ENCODE results near the gene CAPN5.
"Not testable (repeated sequence)": the region's sequence is repeated elsewhere in the genome, so short reads cannot be mapped to it uniquely, and the experiment has no call there.

The CAPN5 gene

GRCh38 chr11:77066229-77067042 lies at the start of gene CAPN5:
Gene CAPN5, plus strand, starts transcription at chr11:77066971. Its CDS starts 17,916 bp downstream, at chr11:77084887.
- TF ChIP-seq CTCF (IDR thresholded peaks at IDR 0.05; ENCODE audit: control insufficient read depth, extremely low read depth, insufficient read depth), result no peak
- H3K4me3 ChIP-seq (ENCODE audit: low read depth, low read length), result peak within 1 kb of the TSS; percentile 60
- peak; percentile 46 for DNase-seq (ENCODE audit: low read depth)

- not testable (repeated sequence) for H3K4me3 ChIP-seq (ENCODE audit: low read depth, low read length); DNase-seq (ENCODE audit: low read depth)
Observed at GRCh38 chr11:77018396-77018924, 48.3 kb upstream of the CAPN5 start.

- no peak overlapping the region for H3K4me3 ChIP-seq (ENCODE audit: low read depth, low read length)
- TF ChIP-seq CTCF (IDR thresholded peaks at IDR 0.05; ENCODE audit: control insufficient read depth, extremely low read depth, insufficient read depth), result no peak
- peak; percentile 84 for DNase-seq (ENCODE audit: low read depth)
Observed at GRCh38 chr11:77019976-77020595, 46.7 kb upstream of the CAPN5 start.

- DNase-seq (ENCODE audit: low read depth), result no peak
- no peak for TF ChIP-seq CTCF (IDR thresholded peaks at IDR 0.05; ENCODE audit: control insufficient read depth, extremely low read depth, insufficient read depth)
- H3K4me3 ChIP-seq (ENCODE audit: low read depth, low read length), result no peak overlapping the region
Observed at GRCh38 chr11:77020734-77021133, 46.0 kb upstream of the CAPN5 start.

- no peak for DNase-seq (ENCODE audit: low read depth)
- H3K4me3 ChIP-seq (ENCODE audit: low read depth, low read length), result no peak overlapping the region
- TF ChIP-seq CTCF (IDR thresholded peaks at IDR 0.05; ENCODE audit: control insufficient read depth, extremely low read depth, insufficient read depth), result no peak
Observed at GRCh38 chr11:77024745-77025144, 42.0 kb upstream of the CAPN5 start.

- no peak for DNase-seq (ENCODE audit: low read depth)
- TF ChIP-seq CTCF (IDR thresholded peaks at IDR 0.05; ENCODE audit: control insufficient read depth, extremely low read depth, insufficient read depth), result no peak
- H3K4me3 ChIP-seq (ENCODE audit: low read depth, low read length), result no peak overlapping the region
Observed at GRCh38 chr11:77026221-77026620, 40.5 kb upstream of the CAPN5 start.

- no peak overlapping the region for H3K4me3 ChIP-seq (ENCODE audit: low read depth, low read length)
- no peak for TF ChIP-seq CTCF (IDR thresholded peaks at IDR 0.05; ENCODE audit: control insufficient read depth, extremely low read depth, insufficient read depth)
- DNase-seq (ENCODE audit: low read depth), result no peak
Observed at GRCh38 chr11:77026743-77027142, 40.0 kb upstream of the CAPN5 start.

All from LNCaP clone FGC (cell line).